Measurements from ENCODE around the gene RGS6.

The RGS6 gene

DNA sequence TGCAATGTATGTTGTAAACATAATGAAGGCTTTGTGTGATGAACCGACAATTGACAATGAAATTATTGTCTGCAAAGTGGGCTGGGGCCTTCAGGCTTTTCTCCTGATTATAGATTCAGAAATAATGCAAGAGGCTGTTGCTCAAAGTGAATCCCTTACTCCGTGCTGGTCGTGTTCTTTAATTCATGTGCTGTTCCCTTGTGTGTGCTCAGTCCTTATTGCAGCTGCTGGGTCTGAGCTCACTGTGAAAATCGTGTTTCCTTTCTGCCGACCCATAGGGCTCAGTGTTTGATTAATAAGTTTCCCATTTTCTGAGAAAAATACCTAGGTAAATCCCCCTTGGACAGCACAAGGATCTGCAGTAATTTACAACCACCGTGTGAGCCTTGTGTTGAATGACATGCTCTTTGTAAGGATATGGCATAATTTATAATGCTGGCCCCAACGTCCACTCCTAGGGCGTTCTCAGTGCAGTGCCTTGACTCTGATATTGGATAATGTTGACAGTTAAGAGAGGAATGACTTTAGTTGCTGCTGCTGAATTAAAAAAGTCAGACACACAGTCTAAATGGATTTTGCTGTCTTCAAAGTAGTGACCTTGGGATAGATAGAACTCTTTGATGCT lies 81.6 kb downstream of the RGS6 start:
- TF ChIP-seq, protein P1, sequence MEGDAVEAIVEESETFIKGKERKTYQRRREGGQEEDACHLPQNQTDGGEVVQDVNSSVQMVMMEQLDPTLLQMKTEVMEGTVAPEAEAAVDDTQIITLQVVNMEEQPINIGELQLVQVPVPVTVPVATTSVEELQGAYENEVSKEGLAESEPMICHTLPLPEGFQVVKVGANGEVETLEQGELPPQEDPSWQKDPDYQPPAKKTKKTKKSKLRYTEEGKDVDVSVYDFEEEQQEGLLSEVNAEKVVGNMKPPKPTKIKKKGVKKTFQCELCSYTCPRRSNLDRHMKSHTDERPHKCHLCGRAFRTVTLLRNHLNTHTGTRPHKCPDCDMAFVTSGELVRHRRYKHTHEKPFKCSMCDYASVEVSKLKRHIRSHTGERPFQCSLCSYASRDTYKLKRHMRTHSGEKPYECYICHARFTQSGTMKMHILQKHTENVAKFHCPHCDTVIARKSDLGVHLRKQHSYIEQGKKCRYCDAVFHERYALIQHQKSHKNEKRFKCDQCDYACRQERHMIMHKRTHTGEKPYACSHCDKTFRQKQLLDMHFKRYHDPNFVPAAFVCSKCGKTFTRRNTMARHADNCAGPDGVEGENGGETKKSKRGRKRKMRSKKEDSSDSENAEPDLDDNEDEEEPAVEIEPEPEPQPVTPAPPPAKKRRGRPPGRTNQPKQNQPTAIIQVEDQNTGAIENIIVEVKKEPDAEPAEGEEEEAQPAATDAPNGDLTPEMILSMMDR (IDR thresholded peaks at IDR 0.05; ENCODE audit: low read depth, low read length), result no peak
- no peak for DNase-seq (ENCODE audit: low read depth in 2 of 2)
- H3K4me3 ChIP-seq (replicated peaks in 1 of 2; ENCODE audit: low read depth in 2 of 2, low read length in 2 of 2), result no peak overlapping the region

DNA sequence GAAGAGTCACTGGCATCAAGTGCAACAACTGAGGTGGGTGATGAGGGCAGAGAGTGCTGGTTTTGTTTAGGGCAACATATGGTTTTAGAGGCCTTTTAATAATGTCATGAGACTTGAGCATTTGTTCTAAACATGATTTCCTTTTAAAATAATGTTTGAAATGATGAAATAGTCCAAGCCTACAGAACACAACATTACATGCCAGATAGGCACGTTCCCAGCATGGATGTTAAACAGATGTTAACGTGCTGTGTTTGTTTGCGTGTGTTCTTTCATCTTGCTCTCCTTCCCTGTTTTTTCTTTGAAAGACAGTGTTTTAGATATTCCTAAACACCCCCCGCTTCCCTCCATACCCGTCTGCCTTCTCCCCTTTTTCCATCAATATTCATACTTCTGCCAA lies 82.3 kb downstream of the RGS6 start:
- H3K4me3 ChIP-seq (replicated peaks in 1 of 2; ENCODE audit: low read depth in 2 of 2, low read length in 2 of 2), result no peak overlapping the region
- TF ChIP-seq, protein P1 (IDR thresholded peaks at IDR 0.05; ENCODE audit: low read depth, low read length), result no peak
- no peak for DNase-seq (ENCODE audit: low read depth in 2 of 2)

DNA sequence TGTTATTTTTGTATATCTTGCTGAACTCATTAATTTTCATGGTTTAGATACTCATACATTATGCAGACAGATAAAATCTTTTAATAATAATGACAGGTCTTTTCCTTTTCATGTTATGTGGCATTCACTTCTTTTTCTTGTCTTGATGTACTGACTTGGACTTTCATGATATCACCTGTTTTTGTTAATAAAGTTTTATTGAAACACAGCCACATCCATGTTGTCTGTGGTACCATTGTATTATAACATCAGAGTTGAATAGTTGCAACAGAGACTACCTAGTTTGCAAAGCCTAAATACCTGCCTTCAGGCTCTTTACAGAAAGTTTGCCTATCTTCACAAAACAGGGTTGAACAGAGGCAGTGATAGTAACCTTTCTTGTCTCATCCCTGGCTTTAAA lies 85.1 kb downstream of the RGS6 start:
- no peak overlapping the region for H3K4me3 ChIP-seq (replicated peaks in 1 of 2; ENCODE audit: low read depth in 2 of 2, low read length in 2 of 2)
- TF ChIP-seq, protein P1 (IDR thresholded peaks at IDR 0.05; ENCODE audit: low read depth, low read length), result no peak
- DNase-seq (ENCODE audit: low read depth in 2 of 2), result no peak

DNA sequence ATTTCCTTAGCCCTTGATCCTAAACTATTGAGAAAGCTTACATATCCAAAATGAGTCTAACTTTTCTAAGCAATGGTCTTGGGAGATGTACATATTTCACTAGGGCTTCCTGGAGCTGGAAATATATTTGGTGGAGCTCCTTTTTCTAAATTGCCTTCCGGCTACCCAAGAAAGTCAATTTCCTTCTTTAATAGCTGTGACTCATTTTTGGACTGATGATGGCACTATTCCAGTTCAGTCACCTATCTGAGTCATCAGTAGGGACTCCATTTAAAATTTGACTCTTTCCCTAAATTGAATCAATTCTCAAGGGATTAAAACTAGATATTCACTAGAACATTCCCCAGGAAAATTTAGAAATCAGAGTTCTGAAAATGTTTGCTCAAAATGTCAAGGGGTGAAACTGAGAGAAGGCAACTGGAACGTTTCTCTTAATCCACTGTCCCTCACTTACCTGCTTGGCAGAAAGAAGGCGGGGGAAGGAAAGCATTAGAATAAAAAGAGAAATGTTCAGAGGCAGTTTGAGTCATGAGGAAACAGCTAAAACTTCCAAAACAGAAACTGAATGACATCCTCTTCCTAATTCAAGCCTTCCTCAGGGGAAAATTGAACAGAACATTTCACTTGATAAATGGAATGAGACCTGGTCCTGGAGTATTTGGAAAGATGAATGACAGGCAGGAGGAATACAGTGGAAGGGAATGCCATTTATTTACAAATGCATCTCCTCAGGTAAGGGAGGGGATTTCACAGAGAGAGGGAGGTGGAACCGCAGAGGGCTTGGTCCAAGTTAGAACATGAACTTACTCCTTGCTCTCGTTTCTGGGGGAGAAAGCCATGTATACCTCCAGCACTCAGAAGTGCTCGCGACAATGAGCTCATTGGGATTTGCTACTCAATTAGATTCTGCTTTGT lies 91.2 kb downstream of the RGS6 start:
- H3K4me3 ChIP-seq (replicated peaks in 1 of 2; ENCODE audit: low read depth in 2 of 2, low read length in 2 of 2), result no peak overlapping the region
- TF ChIP-seq, protein P1 (IDR thresholded peaks at IDR 0.05; ENCODE audit: low read depth, low read length), result no peak
- DNase-seq (ENCODE audit: low read depth in 2 of 2), result peak in 1 of 2 donors; percentile 19

- TF ChIP-seq, protein P1 (IDR thresholded peaks at IDR 0.05; ENCODE audit: low read depth, low read length), result peak; percentile 50
- H3K4me3 ChIP-seq (replicated peaks in 1 of 2; ENCODE audit: low read depth in 2 of 2, low read length in 2 of 2), result no peak overlapping the region
- peak; percentile 2 to 50 for DNase-seq (ENCODE audit: low read depth in 2 of 2)
Observed at GRCh38 chr14:72024043-72024407, 91.8 kb downstream of the RGS6 start.

DNA sequence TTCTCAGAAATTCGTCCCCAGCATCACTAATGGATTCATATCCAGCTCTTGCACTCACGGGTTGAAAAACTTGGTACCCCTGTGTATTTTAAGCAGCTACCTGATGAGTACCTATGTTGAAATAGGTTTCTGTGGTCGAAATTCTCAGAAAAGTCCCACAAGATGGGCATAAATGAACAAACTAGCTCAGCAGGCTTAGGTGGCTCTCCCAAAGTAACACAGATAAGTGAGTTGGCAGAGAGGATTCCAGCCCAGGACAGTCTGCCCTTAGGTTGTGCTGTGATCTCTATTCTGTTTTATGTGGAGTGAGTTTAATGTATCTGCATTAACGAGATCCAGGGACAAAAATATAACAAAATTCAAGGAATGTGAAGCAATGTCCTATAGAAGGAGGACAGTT lies 92.3 kb downstream of the RGS6 start:
- no peak overlapping the region for H3K4me3 ChIP-seq (replicated peaks in 1 of 2; ENCODE audit: low read depth in 2 of 2, low read length in 2 of 2)
- no peak for DNase-seq (ENCODE audit: low read depth in 2 of 2)
- TF ChIP-seq, protein P1 (IDR thresholded peaks at IDR 0.05; ENCODE audit: low read depth, low read length), result no peak
